GM19467 (cell line): Measurements from ENCODE around the gene SIK3.

ENCODE experiments used
- ATAC-seq: cut with Tn5 transposase; IDR thresholded peaks from one replicate; pipeline ENCODE4 v1.9.1; 2021; ENCODE audit warnings: mild to moderate bottlenecking, moderate library complexity; ENCODE audit not compliant: unreplicated experiment

SIK3 gene

GRCh38 chr11:116829525-116830183 is 268.6 kb downstream of the SIK3 start, which contains the start of gene APOC3:
Gene APOC3, plus strand, starts transcription at chr11:116829907. Its CDS starts 676 bp downstream, at chr11:116830583.
- no peak for ATAC-seq

DNA sequence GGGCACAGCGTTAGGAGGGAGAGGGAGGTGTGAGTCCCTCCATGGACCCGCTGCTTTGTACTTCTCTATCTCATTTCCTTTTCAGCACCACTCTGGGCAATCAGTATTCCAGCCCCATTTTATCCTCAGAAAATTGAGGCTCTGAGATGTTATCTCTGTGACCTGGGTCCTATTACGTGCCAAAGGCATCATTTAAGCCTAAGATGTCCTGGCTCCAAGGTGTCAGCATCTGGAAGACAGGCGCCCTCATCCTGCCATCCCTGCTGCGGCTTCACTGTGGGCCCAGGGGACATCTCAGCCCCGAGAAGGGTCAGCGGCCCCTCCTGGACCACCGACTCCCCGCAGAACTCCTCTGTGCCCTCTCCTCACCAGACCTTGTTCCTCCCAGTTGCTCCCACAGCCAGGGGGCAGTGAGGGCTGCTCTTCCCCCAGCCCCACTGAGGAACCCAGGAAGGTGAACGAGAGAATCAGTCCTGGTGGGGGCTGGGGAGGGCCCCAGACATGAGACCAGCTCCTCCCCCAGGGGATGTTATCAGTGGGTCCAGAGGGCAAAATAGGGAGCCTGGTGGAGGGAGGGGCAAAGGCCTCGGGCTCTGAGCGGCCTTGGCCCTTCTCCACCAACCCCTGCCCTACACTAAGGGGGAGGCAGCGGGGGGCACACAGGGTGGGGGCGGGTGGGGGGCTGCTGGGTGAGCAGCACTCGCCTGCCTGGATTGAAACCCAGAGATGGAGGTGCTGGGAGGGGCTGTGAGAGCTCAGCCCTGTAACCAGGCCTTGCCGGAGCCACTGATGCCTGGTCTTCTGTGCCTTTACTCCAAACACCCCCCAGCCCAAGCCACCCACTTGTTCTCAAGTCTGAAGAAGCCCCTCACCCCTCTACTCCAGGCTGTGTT is 269.4 kb downstream of the SIK3 start:
- ATAC-seq: no peak

DNA sequence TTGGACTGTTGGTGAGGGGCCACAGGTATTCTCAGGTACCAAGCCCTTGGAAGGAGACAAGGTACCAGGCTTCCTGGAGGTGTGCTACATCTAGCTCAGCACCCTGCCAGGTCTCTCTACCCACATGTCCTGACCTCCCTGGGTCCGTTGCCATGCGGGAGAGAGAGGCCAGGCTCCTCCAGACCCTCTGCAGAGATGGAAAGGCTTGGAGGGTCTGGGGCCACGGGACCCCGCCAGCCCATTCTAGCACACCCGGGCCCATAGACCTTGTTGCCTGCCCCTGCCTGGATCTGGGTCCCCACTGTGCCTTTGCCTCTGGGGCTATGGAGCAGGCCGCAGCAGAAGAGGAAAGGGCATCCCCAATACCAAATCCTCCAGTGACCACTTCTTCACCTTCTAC is 270.8 kb downstream of the SIK3 start:
- ATAC-seq: no peak

DNA sequence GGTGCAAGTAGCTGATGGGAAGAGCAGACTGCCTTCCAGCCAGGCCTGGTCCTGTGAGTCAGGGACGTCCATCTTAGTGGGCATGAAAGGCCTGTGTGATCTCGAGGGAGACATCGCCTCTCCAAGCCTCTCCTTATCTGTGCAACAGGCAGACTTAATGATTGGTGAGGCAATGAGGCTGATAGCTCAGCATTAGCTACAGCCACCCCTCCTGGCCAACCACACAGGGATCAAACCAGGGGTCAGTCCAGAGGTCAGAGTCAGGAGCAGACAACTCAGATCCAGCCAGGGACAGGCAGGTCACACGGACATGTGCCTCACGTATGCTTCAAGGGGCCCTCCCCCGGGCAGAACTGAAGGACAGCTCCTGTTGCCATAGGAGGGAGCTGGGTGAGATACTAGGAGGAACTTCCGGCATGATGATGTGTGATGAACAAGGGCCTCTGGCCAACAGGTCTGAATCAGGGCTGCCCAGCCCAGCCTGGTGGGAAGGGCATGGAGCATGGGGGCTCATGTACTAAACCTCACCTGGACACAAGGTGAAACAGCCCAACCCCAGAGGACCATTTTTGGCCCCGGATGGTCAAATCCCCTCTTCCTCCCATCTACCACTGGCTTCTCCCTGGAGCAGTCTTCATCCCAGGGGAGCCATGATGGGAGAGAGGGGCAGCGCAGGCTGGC is 271.3 kb downstream of the SIK3 start:
- no peak for ATAC-seq

GRCh38 chr11:116825854-116826750 is 272.1 kb downstream of the SIK3 start:
- ATAC-seq: no peak

DNA sequence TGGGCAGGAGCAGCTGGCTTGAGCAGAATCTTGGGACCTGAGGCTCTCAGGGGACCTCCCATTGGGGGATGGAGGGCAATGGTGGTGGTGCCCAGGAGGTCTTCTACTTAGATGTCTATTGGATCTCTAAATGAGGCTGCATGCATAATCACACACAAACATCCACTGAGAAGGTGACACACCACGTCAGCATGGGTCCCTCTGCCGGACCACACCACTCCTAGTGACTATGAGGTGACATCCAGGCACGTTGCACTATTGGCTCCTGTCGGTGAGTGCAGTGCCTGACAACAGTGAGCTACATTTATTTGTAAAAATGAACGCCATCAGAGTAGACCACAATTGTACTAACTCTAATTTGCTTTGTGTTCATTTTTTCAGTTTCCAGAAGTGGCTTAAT is 272.8 kb downstream of the SIK3 start:
- ATAC-seq: no peak

GRCh38 chr11:116823031-116823843 is 275.0 kb downstream of the SIK3 start, which contains the start of gene APOA4:
Gene APOA4, minus strand, starts transcription at chr11:116823304. Its CDS starts 113 bp downstream, at chr11:116823191.
- ATAC-seq: no peak

- ATAC-seq: no peak
Observed at GRCh38 chr11:116822575-116822974, 275.7 kb downstream of the SIK3 start.

- ATAC-seq: no peak
Observed at GRCh38 chr11:116821050-116821918, 276.9 kb downstream of the SIK3 start.

GRCh38 chr11:116819049-116819448 is 279.2 kb downstream of the SIK3 start:
- ATAC-seq: no peak

DNA sequence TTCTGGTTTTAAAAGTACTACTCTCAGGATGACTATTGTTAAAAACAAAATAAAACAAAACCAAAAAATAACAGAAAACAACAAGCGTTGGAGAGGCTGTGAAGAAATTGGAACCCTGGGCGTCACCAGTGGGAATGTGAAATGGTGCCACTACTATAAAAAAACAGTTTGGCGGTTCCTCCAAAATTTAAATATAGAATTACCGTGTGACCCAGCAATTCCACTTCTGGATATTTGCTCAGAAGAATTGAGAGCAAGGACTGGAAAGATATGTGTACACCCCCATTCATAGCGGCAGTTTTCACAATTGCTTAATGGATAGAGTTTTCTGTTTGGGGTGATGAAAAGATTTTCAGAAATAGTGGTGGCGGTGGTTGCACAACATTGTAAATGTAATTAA is 283.7 kb downstream of the SIK3 start:
- ATAC-seq: no peak

DNA sequence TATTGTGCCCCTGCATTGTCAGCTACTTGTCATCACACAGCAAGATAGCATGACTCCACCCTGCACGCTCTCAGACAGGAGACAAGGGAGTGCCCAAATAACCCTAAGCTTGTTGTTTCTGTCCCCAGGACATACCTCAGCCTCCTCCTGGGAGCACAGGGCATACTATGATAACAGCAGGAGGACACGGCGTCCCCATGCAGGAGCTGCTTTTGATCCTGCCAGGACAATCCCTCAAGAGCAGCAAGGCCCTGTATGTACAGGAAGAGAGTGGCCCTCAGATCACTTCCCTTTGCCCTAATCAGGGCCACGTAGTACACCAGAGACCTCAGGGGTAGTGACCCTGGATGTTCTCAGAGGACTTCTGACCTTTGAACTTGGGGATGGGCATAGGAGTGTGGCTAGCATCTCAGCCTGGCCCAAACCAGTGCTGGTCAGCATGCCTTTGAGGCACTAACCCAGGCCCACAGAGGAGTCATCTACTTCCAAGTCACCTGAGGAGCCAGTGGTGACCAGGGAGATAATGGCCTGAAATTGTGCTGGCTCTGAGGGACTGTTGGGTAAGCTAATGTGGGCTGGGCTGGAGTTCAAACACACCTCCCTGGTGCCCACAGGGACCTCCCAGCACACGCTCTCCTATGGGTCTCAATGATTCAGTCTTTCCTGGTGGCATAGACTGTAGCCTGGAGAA is 284.3 kb downstream of the SIK3 start:
- ATAC-seq: no peak

DNA sequence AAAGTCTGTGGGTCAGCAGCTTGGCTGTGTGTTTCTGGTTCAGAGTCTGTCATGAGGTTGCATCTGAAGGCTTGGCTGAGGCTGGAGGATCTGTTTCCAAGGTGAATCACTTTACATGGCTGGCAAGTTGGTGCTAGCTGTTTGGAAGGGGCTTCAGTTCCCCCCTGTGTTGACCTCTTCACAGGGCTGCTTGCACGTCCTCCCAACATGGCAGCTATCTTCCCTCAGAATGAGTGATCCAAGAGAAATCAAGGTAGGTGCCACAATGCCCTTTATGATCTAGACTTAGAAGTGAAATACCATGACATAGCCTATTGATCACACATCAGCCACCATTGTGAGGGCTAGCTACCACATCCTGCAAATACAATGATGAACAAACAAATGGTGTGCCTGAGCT is 285.1 kb downstream of the SIK3 start:
- ATAC-seq: no peak

- no peak for ATAC-seq
Observed at GRCh38 chr11:116812109-116812508, 286.1 kb downstream of the SIK3 start.

DNA sequence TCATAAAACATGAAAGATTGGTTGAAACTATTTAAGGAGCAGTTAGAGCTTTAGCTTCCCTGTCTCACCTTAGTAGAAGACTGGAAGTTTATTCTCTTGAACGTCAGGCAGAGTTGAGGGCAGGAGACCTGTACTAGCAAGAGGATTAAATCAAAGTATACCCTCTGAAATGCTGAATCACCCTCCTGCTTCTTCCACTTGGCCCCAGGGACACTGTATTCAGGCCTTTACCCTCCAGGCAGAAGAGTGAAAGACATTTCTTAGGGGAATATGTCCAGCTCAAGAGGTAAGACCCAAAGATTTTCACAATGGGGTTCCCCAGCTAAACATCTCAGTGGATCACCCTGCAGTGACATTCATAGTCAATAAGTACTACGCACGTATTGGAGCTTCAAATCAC is 287.0 kb downstream of the SIK3 start:
- no peak for ATAC-seq

GRCh38 chr11:116808262-116809175 is 289.7 kb downstream of the SIK3 start:
- no peak for ATAC-seq
